RWPE1 (cell line): ENCODE data around the gene EMP1.

ENCODE experiments used
- CTCF ChIA-PET: fragments of 350-600 bp; sonication (Branson Sonifier 250); formaldehyde crosslinking; extraction: SDS; loops from one replicate; lab custom pipeline; 2021; lab: Yijun Ruan, JAX
- POLR2A ChIA-PET: fragments of 400-600 bp; formaldehyde crosslinking; extraction: SDS; loops from one replicate; lab custom pipeline; 2020; ENCODE audit warnings: antibody characterized with exemption; ENCODE audit not compliant: low non-redundant PET; lab: Yijun Ruan, JAX
- DNase-seq: peaks from one replicate; pipeline ENCODE4 v3.0.0; 2012; ENCODE audit warnings: low spot score
- H3K27ac ChIP-seq: fragments of 450-650 bp; 2 replicates; pipeline ENCODE4 v1.5.1; 2017
- CTCF ChIP-seq: fragments of 450-650 bp; conservative IDR thresholded peaks from 2 replicates; pipeline ENCODE4 v1.5.1; 2017; ENCODE audit warnings: low read depth, mild to moderate bottlenecking

Gene EMP1

GRCh38 chr12:13177906-13178305 lies 18.6 kb upstream of the EMP1 start:
- DNase-seq, result no peak
- H3K27ac ChIP-seq, result no peak overlapping the region
- POLR2A ChIA-PET, result no interaction called here
- CTCF ChIA-PET, result interaction anchor here (0.7 kb wide), 1 partner anchor 42 kb away, joined by 4 read pairs; no protein-coding TSS in a partner anchor
- TF ChIP-seq CTCF, result no peak

- H3K27ac ChIP-seq, result peak overlapping the region; percentile 89
- CTCF ChIA-PET, result interaction anchor here (0.7 kb wide), 1 partner anchor 42 kb away, joined by 4 read pairs; no protein-coding TSS in a partner anchor
- POLR2A ChIA-PET, result no interaction called here
- no peak for DNase-seq
- TF ChIP-seq CTCF, result no peak
Measured at GRCh38 chr12:13178568-13179210, 17.8 kb upstream of the EMP1 start.

- H3K27ac ChIP-seq, result peak overlapping the region; percentile 89
- CTCF ChIA-PET, result interaction anchor here (0.6 to 0.8 kb wide), 3 partner anchors 32 to 705 kb away, joined by 3 to 5 read pairs (median 4); no protein-coding TSS in a partner anchor
- POLR2A ChIA-PET, result interaction anchor here (0.6 kb wide), 1 partner anchor 16 kb away, joined by 7 read pairs; no protein-coding TSS in a partner anchor
- peak; percentile 60 for DNase-seq
- no peak for TF ChIP-seq CTCF
Measured at GRCh38 chr12:13179211-13180074, 17.1 kb upstream of the EMP1 start.

GRCh38 chr12:13181375-13182070 lies 15.0 kb upstream of the EMP1 start:
- POLR2A ChIA-PET, result no interaction called here
- H3K27ac ChIP-seq, result no peak overlapping the region
- TF ChIP-seq CTCF, result no peak
- no peak for DNase-seq
- CTCF ChIA-PET, result no interaction called here

GRCh38 chr12:13182881-13183280 lies 13.6 kb upstream of the EMP1 start:
- no peak for DNase-seq
- no peak for TF ChIP-seq CTCF
- H3K27ac ChIP-seq, result no peak overlapping the region
- ChIA-PET POLR2A (no interaction called here), CTCF (no interaction called here)

GRCh38 chr12:13183620-13184019 lies 12.9 kb upstream of the EMP1 start:
- no peak for TF ChIP-seq CTCF
- no peak overlapping the region for H3K27ac ChIP-seq
- CTCF ChIA-PET, result no interaction called here
- DNase-seq, result no peak
- POLR2A ChIA-PET, result no interaction called here
